NCI-H510A treated with DMSO at 0.1 percent for 48 hours (cell line): ENCODE results near the gene CEP290.
A peak's percentile ranks its signal among the peaks of the same experiment; 100 is the strongest.
"Not testable (repeated sequence)": the region's sequence is repeated elsewhere in the genome, so short reads cannot be mapped to it uniquely, and the experiment has no call there.

Experiments
- DNase-seq: peaks from one replicate; lab custom pipeline; 2025; lab: John Stamatoyannopoulos, UW

CEP290 gene

GRCh38 chr12:88056571-88056970 lies 85.3 kb downstream of the CEP290 start:
- DNase-seq = no peak

- DNase-seq = peak; percentile 63
These were observed 89.2 kb downstream of the CEP290 start for GRCh38 chr12:88052686-88053085.

- DNase-seq = no peak
These were observed 97.9 kb downstream of the CEP290 start for GRCh38 chr12:88044035-88044434.

- DNase-seq = no peak
These were observed 104.1 kb downstream of the CEP290 start for GRCh38 chr12:88037770-88038169.

GRCh38 chr12:88036353-88036965 lies 105.4 kb downstream of the CEP290 start:
- no peak for DNase-seq

GRCh38 chr12:88035907-88036289 lies 106.0 kb downstream of the CEP290 start:
- no peak for DNase-seq

- DNase-seq = peak; percentile 76
These were observed 106.5 kb downstream of the CEP290 start for GRCh38 chr12:88035271-88035906.

GRCh38 chr12:88031161-88031560 lies 110.7 kb downstream of the CEP290 start:
- DNase-seq = not testable (repeated sequence)

- no peak for DNase-seq
These were observed 112.7 kb downstream of the CEP290 start, which contains the start of gene C12orf50 for GRCh38 chr12:88029093-88029665. C12orf50 (minus strand) TSS chr12:88029401; CDS start chr12:88026962, 2,439 bp downstream.

- DNase-seq = no peak
These were observed 115.7 kb downstream of the CEP290 start for GRCh38 chr12:88026196-88026595.

GRCh38 chr12:88017964-88018363 lies 123.9 kb downstream of the CEP290 start:
- DNase-seq = no peak

GRCh38 chr12:88015825-88016224 lies 126.1 kb downstream of the CEP290 start:
- no peak for DNase-seq

GRCh38 chr12:88011755-88012154 lies 130.1 kb downstream of the CEP290 start:
- DNase-seq = no peak

- DNase-seq = no peak
These were observed 135.5 kb downstream of the CEP290 start for GRCh38 chr12:88006351-88006750.

- no peak for DNase-seq
These were observed 140.6 kb downstream of the CEP290 start for GRCh38 chr12:88001327-88001726.
